HL-60 (cell line): ENCODE data around the gene OR2M2.

Source experiments
- DNase-seq, 2 experiments: peaks; one replicate each; pipeline ENCODE4 v3.0.0-alpha.2; 2010 to 2020; ENCODE audit warnings: low read depth in 1 of 2, low spot score in 1 of 2
- H3K27ac ChIP-seq: fragments of 250-450 bp; sonication (Bioruptor Pico); replicated peaks from 2 replicates; pipeline ENCODE4 v1.5.1; 2020; ENCODE audit warnings: mild to moderate bottlenecking, moderate library complexity
- H3K27me3 ChIP-seq: fragments of 250-450 bp; sonication (Bioruptor Pico); 2 replicates; pipeline ENCODE4 v1.5.1; 2021; ENCODE audit warnings: mild to moderate bottlenecking, moderate library complexity; ENCODE audit not compliant: insufficient read depth, poor library complexity, severe bottlenecking
- H3K4me3 ChIP-seq: replicated peaks from 2 replicates; pipeline ENCODE4 v1.5.1; 2011; ENCODE audit warnings: mild to moderate bottlenecking, control low read depth, low read length; ENCODE audit not compliant: insufficient read depth
- GABPA ChIP-seq: IDR thresholded peaks from 2 replicates; pipeline ENCODE4 v1.6.1; 2012; ENCODE audit warnings: low read depth
- POLR2AphosphoS5 ChIP-seq: IDR thresholded peaks from 2 replicates; pipeline ENCODE4 v1.6.1; 2012; ENCODE audit warnings: low read depth
- REST ChIP-seq: IDR thresholded peaks from 2 replicates; pipeline ENCODE4 v1.6.1; 2012; ENCODE audit warnings: low read depth; ENCODE audit not compliant: insufficient replicate concordance
- SPI1 ChIP-seq: IDR thresholded peaks from 2 replicates; pipeline ENCODE4 v1.6.1; 2012; ENCODE audit warnings: low read depth, mild to moderate bottlenecking, borderline replicate concordance
- TF ChIP-seq, protein P1 (sequence below): IDR thresholded peaks from one replicate; pipeline ENCODE4 v1.5.1; 2011; ENCODE audit warnings: low read length, control low read depth, inconsistent platforms; ENCODE audit not compliant: insufficient read depth

Gene OR2M2

GRCh38 chr1:248196965-248197364 lies 22.3 kb downstream of the OR2M2 start, which contains the start of gene OR2M3:
Gene OR2M3 (plus strand): TSS chr1:248197265. CDS start chr1:248203068, 5,803 bp downstream.
- H3K4me3 ChIP-seq, result no peak within 1 kb of the TSS
- H3K27ac ChIP-seq, result no peak within 1 kb of the TSS
- DNase-seq, result no peak
- H3K27me3 ChIP-seq, result no peaks in the 10 kb centered on the region
- TF ChIP-seq GABPA (no peak), POLR2AphosphoS5 (no peak), SPI1 (no peak), REST (no peak)
- TF ChIP-seq, protein P1, sequence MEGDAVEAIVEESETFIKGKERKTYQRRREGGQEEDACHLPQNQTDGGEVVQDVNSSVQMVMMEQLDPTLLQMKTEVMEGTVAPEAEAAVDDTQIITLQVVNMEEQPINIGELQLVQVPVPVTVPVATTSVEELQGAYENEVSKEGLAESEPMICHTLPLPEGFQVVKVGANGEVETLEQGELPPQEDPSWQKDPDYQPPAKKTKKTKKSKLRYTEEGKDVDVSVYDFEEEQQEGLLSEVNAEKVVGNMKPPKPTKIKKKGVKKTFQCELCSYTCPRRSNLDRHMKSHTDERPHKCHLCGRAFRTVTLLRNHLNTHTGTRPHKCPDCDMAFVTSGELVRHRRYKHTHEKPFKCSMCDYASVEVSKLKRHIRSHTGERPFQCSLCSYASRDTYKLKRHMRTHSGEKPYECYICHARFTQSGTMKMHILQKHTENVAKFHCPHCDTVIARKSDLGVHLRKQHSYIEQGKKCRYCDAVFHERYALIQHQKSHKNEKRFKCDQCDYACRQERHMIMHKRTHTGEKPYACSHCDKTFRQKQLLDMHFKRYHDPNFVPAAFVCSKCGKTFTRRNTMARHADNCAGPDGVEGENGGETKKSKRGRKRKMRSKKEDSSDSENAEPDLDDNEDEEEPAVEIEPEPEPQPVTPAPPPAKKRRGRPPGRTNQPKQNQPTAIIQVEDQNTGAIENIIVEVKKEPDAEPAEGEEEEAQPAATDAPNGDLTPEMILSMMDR, result no peak

DNA sequence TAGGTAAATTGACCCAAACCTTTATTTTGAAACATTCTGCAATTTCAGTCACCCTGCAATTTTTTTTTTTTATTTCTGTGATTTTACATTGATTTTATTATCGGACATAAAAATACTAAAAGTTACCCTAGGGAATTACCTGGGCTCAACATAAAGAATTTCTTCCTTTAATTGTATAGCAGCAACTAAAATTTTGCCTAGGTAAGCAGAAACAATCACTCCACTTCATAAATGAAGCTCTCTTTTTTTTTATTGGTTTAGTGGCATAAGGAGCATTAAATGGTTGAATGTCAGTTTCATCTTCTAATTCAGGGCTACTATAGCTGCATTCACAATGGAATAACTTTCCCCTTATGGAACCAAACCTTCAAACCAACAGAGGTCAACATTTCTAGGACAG lies 41.3 kb downstream of the OR2M2 start:
- Histone ChIP-seq H3K27me3 (no peaks in the 10 kb centered on the region), H3K27ac (no peak overlapping the region), H3K4me3 (no peak overlapping the region)
- DNase-seq, result no peak
- TF ChIP-seq, protein P1, result no peak
- no peak for TF ChIP-seq REST
- TF ChIP-seq GABPA, result no peak
- TF ChIP-seq POLR2AphosphoS5, result no peak
- TF ChIP-seq SPI1, result no peak

DNA sequence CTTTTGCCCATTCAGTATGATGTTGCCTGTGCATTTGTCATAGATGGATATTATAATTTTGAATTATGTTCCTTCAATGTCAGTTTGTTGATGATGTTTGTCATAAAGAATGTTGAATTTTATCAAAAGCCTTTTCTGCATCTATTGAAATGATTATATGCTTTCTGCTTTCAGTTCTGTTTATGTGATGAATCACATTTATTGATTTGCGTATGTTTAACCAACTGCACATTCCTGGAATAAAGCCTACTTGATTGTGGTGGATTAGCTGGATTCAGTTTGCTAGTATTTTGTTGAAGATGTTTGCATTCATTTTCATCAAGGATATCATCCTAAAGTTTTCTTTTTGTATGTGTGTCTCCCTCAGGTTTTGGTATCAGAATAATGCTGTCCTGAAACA lies 50.9 kb downstream of the OR2M2 start:
- TF ChIP-seq, protein P1, result no peak
- no peak for TF ChIP-seq POLR2AphosphoS5
- TF ChIP-seq REST, result no peak
- no peak for TF ChIP-seq SPI1
- no peak for TF ChIP-seq GABPA
- DNase-seq, result no peak
- H3K27ac ChIP-seq, result no peak overlapping the region
- H3K4me3 ChIP-seq, result no peak overlapping the region
- H3K27me3 ChIP-seq, result no peaks in the 10 kb centered on the region
